GM23248 (cell line): Measurements from ENCODE around the gene TADA3. TPM values are rescaled to one million over a fixed set of nuclear protein-coding genes. Genes with fewer than 3 reads are reported as not detected.

Experiments
- DNase-seq: peaks from one replicate; pipeline ENCODE4 v3.0.0-alpha.2; 2015
- H2AFZ ChIP-seq: fragments of 200-600 bp; sonication (generic); 2 replicates; pipeline ENCODE4 v1.6.1; 2016; ENCODE audit warnings: antibody characterized with exemption
- H3F3A ChIP-seq: fragments of 200-600 bp; sonication (generic); 2 replicates; pipeline ENCODE4 v1.6.1; 2016; ENCODE audit warnings: mild to moderate bottlenecking, antibody characterized with exemption, mixed run types; ENCODE audit not compliant: insufficient read depth
- H3K27ac ChIP-seq: fragments of 200-600 bp; sonication (generic); 2 replicates; pipeline ENCODE4 v1.5.1; 2016; ENCODE audit warnings: mild to moderate bottlenecking
- H3K27me3 ChIP-seq: fragments of 200-600 bp; sonication (generic); replicated peaks from 2 replicates; pipeline ENCODE4 v1.6.1; 2016; ENCODE audit warnings: mild to moderate bottlenecking; ENCODE audit not compliant: insufficient read depth
- H3K36me3 ChIP-seq: fragments of 200-600 bp; sonication (generic); 2 replicates; pipeline ENCODE4 v1.6.1; 2016; ENCODE audit warnings: low read depth, mild to moderate bottlenecking
- H3K4me1 ChIP-seq: fragments of 200-600 bp; sonication (generic); 2 replicates; pipeline ENCODE4 v1.6.1; 2016; ENCODE audit warnings: mild to moderate bottlenecking; ENCODE audit not compliant: insufficient read depth
- H3K4me2 ChIP-seq: fragments of 200-600 bp; sonication (generic); one replicate; pipeline ENCODE4 v1.6.1; 2016; ENCODE audit warnings: mild to moderate bottlenecking; ENCODE audit not compliant: unreplicated experiment
- H3K4me3 ChIP-seq: fragments of 200-600 bp; sonication (generic); 2 replicates; pipeline ENCODE4 v1.5.1; 2016; ENCODE audit warnings: mild to moderate bottlenecking
- H3K79me2 ChIP-seq: fragments of 200-600 bp; sonication (generic); 2 replicates; pipeline ENCODE4 v1.6.1; 2016; ENCODE audit warnings: mild to moderate bottlenecking; ENCODE audit not compliant: insufficient read depth
- H3K9ac ChIP-seq: fragments of 200-600 bp; sonication (generic); 2 replicates; pipeline ENCODE4 v1.6.1; 2016; ENCODE audit warnings: mild to moderate bottlenecking
- H3K9me2 ChIP-seq: fragments of 200-600 bp; sonication (generic); 2 replicates; pipeline ENCODE4 v1.6.1; 2016; ENCODE audit warnings: mixed run types, mild to moderate bottlenecking, moderate library complexity; ENCODE audit not compliant: insufficient read depth
- H3K9me3 ChIP-seq: fragments of 200-600 bp; sonication (generic); one replicate; pipeline ENCODE4 v1.6.1; 2017; ENCODE audit warnings: low read depth
- H4K20me1 ChIP-seq: fragments of 200-600 bp; sonication (generic); 2 replicates; pipeline ENCODE4 v1.6.0; 2016; ENCODE audit not compliant: insufficient read depth
- EZH2 ChIP-seq: fragments of 200-600 bp; sonication (generic); IDR thresholded peaks from 2 replicates; pipeline ENCODE4 v1.6.1; 2018; ENCODE audit warnings: antibody characterized with exemption, mild to moderate bottlenecking; ENCODE audit not compliant: insufficient read depth, poor library complexity, severe bottlenecking
- EZH2phosphoT487 ChIP-seq: fragments of 200-600 bp; sonication (generic); IDR thresholded peaks from 2 replicates; pipeline ENCODE4 v1.6.1; 2018; ENCODE audit warnings: antibody characterized with exemption, moderate library complexity, mild to moderate bottlenecking, low read depth; ENCODE audit not compliant: insufficient read depth
- WGBS, 2 experiments: methylation state at CpG; one replicate each; pipeline ENCODE4 v1.1.6; 2015 to 2017; ENCODE audit warnings: low lambda C conversion rate in 2 of 2, low coverage in 1 of 2; ENCODE audit errors: missing lambda C conversion rate in 2 of 2; 5-methylcytosine and 5-hydroxymethylcytosine counted together
- in situ Hi-C: fragments of 300-500 bp; cut with MboI; formaldehyde crosslinking; loops from 2 replicates; pipeline ENCODE4 v1.15.0; 2020
- polyA plus RNA-seq: library from polyadenylated mRNA; unstranded; fragments of >200 nt; fragmentation: Nextera tagmentation; extraction: Ambion mirVana; gene quantifications from 2 replicates; pipeline ENCODE4 v1.2.1, GENCODE V29; 2016
- total RNA-seq: library from RNA; depleted of rRNA; stranded (reverse); fragments of >200 nt; shearing (Covaris generic); gene quantifications from 2 replicates; pipeline ENCODE4 v1.2.3, GENCODE V29; 2014; rRNA removed

The TADA3 gene
- total and polyA plus RNA-seq, 2 experiments from 2014 or later = 85.1 to 135 TPM

- in situ Hi-C loops = no loop called here
- Histone ChIP-seq H3K4me3 (peak overlapping the region; percentile 84), H2AFZ (peak overlapping the region; percentile 82), H3K9me2 (no peaks in the 10 kb centered on the region), H3F3A (peaks cover 9% of the 10 kb centered on the region), H3K36me3 (peaks cover 15% of the 10 kb centered on the region; the same call in 1 of the 2 replicates), H4K20me1 (no peaks in the 10 kb centered on the region; the same call in 1 of the 2 replicates), H3K4me2 (peak overlapping the region; percentile 98), H3K4me1 (peaks cover 17% of the 10 kb centered on the region), H3K9ac (peak overlapping the region; percentile 96), H3K27me3 (no peaks in the 10 kb centered on the region), H3K9me3 (no peaks in the 10 kb centered on the region), H3K79me2 (peaks cover 56% of the 10 kb centered on the region), H3K27ac (peak overlapping the region; percentile 97)
- WGBS, 2 experiments = 2 to 3% methylated on average over 31 to 41 of the region's 41 CpGs
- peak; percentile 63 for DNase-seq
- TF ChIP-seq EZH2phosphoT487 (no peak), EZH2 (no peak)
Measured at GRCh38 chr3:9732080-9732739, 60.1 kb downstream of the TADA3 start.

DNA sequence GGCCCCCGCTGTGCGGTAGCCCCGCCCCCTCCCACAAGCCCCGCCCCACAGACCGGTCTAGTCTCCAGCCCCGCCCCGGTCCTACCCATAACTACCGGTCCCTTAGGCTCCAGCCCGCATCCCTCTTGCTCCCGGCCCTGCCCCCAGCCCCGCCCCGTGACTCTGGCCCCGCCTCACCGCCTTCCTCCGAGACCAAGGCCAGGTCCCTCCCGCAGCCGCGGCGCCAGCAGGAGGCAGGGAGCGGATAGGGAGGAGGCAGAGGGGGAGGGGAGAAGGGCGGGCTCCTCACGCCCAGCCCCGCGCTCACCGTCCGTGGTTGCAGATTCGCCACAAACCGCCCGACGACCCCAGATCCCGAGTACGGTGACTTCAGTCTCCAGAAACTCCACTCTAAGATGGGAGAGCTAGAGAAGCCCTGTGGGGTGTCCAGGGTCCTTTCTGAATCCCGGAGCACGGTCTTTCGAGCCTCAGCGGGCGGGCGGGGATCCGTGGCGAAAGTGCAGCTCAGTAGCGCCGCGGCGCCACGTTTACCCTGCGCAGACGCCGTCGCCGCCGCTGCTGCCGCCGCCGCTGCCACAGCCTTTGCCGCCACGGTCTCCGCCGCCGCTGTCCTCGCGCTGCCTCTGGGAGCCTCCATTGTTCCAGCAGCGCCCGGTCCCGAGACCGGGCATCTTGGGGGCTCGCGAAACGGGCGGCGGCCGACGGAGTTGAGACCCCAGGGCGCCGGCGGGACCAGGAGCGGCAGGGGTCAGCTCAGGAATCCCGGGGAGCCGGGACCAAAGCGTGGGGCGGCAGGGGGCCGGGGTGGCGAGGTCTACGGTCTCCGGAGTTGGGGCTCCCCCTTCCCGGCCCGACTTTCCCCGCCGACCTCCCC lies 60.8 kb downstream of the TADA3 start, which contains the start of gene BRPF1:
TSS of gene BRPF1 (plus strand) at position 530 of the 874 bp plus-strand sequence. CDS start 2,406 bp downstream, outside the sequence.
- Histone ChIP-seq H3K4me2 (peak within 1 kb of the TSS; percentile 98), H3K9ac (peak within 1 kb of the TSS; percentile 96), H4K20me1 (no peaks in the 10 kb centered on the region; the same call in 1 of the 2 replicates), H3K27me3 (no peaks in the 10 kb centered on the region), H3K4me3 (peak within 1 kb of the TSS; percentile 84), H2AFZ (peak within 1 kb of the TSS; percentile 87), H3K79me2 (peaks cover 48% of the 10 kb centered on the region), H3K9me2 (no peaks in the 10 kb centered on the region), H3K9me3 (no peaks in the 10 kb centered on the region), H3K4me1 (peaks cover 17% of the 10 kb centered on the region), H3F3A (peaks cover 9% of the 10 kb centered on the region), H3K27ac (peak within 1 kb of the TSS; percentile 97), H3K36me3 (peaks cover 15% of the 10 kb centered on the region; the same call in 1 of the 2 replicates)
- DNase-seq = peak; percentile 100
- TF ChIP-seq EZH2 (no peak), EZH2phosphoT487 (no peak)
- in situ Hi-C loops = no loop called here
- 1% methylated on average over 60 to 88 of the region's 88 CpGs for WGBS, 2 experiments

DNA sequence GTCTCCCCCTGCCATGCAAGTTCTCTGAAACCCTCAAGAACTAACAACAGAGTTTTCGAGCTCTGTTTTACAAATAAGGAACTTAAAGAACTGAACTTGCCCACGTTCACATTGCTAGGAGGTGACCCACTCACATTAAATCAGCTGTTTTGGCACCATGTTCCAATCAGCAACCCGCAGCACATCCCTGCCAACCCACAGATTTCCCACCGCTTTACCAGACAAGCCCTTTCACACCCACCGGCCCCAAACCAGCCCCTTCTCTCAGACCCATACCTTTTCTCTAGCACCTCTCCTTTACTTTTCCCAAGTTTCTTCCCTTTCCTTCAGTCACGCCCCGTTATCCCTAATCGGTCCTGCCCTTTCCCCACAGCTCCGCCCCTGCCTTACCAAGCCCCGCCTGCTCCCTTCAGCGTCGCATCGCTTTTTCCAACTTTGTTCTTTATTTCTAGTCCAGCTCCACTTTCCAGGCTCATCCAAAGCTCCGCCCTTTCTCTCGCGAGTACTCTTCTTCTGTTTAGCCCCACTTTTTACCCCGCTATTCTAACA lies 61.5 kb downstream of the TADA3 start:
- H3K9ac ChIP-seq = peak overlapping the region; percentile 75
- no peaks in the 10 kb centered on the region for H3K9me2 ChIP-seq
- 0% methylated on average over 17 of the region's 17 CpGs for WGBS, 2 experiments
- H4K20me1 ChIP-seq = no peaks in the 10 kb centered on the region; the same call in 1 of the 2 replicates
- H3K4me2 ChIP-seq = peak overlapping the region; percentile 77
- H2AFZ ChIP-seq = peak overlapping the region; percentile 87
- peaks cover 9% of the 10 kb centered on the region for H3F3A ChIP-seq
- no peaks in the 10 kb centered on the region for H3K27me3 ChIP-seq
- H3K36me3 ChIP-seq = peaks cover 14% of the 10 kb centered on the region; the same call in 1 of the 2 replicates
- H3K4me3 ChIP-seq = peak overlapping the region; percentile 74
- TF ChIP-seq EZH2phosphoT487 (no peak), EZH2 (no peak)
- H3K27ac ChIP-seq = peak overlapping the region; percentile 75
- no peaks in the 10 kb centered on the region for H3K9me3 ChIP-seq
- peaks cover 17% of the 10 kb centered on the region for H3K4me1 ChIP-seq
- in situ Hi-C loops = no loop called here
- DNase-seq = no peak
- peaks cover 41% of the 10 kb centered on the region for H3K79me2 ChIP-seq

Other genes starting within 250 kb of the TADA3 start
- not detected in 2 replicates for gene LHFPL4, start 238.7 kb downstream of the TADA3 start, total RNA-seq
- gene LHFPL4, start 238.7 kb downstream of the TADA3 start, polyA plus RNA-seq = 0.19 and 0.23 TPM in 2 replicates
- gene MTMR14, start 143.0 kb downstream of the TADA3 start, total RNA-seq = 25.7 and 31.0 TPM in 2 replicates
- gene MTMR14, start 143.0 kb downstream of the TADA3 start, polyA plus RNA-seq = 22.9 and 24.0 TPM in 2 replicates
- gene CPNE9, start 88.6 kb downstream of the TADA3 start, total RNA-seq = not detected in 2 replicates
- gene CPNE9, start 88.6 kb downstream of the TADA3 start, polyA plus RNA-seq = not detected in 2 replicates
- gene BRPF1, start 60.7 kb downstream of the TADA3 start, total RNA-seq = 16.3 and 18.3 TPM in 2 replicates
- 7.3 and 10.4 TPM in 2 replicates for gene BRPF1, start 60.7 kb downstream of the TADA3 start, polyA plus RNA-seq
- 18.0 and 36.5 TPM in 2 replicates for gene OGG1, start 42.5 kb downstream of the TADA3 start, total RNA-seq
- gene OGG1, start 42.5 kb downstream of the TADA3 start, polyA plus RNA-seq = 23.0 and 24.6 TPM in 2 replicates
- gene CAMK1, start 22.5 kb downstream of the TADA3 start, total RNA-seq = 26.9 and 30.6 TPM in 2 replicates
- 27.7 and 28.3 TPM in 2 replicates for gene CAMK1, start 22.5 kb downstream of the TADA3 start, polyA plus RNA-seq
- 315 and 325 TPM in 2 replicates for gene ARPC4, start 609 bp upstream of the TADA3 start, total RNA-seq
- 182 and 190 TPM in 2 replicates for gene ARPC4, start 609 bp upstream of the TADA3 start, polyA plus RNA-seq
- gene TTLL3, start 17.8 kb upstream of the TADA3 start, total RNA-seq = 30.3 and 31.1 TPM in 2 replicates
- 20.1 and 26.9 TPM in 2 replicates for gene TTLL3, start 17.8 kb upstream of the TADA3 start, polyA plus RNA-seq
- 32.6 and 39.8 TPM in 2 replicates for gene RPUSD3, start 51.5 kb upstream of the TADA3 start, total RNA-seq
- gene RPUSD3, start 51.5 kb upstream of the TADA3 start, polyA plus RNA-seq = 37.4 and 38.3 TPM in 2 replicates
- gene CIDEC, start 87.8 kb upstream of the TADA3 start, total RNA-seq = not detected in 2 replicates
- gene CIDEC, start 87.8 kb upstream of the TADA3 start, polyA plus RNA-seq = not detected in 2 replicates
- 32.9 and 35.7 TPM in 2 replicates for gene JAGN1, start 98.1 kb upstream of the TADA3 start, total RNA-seq
- gene JAGN1, start 98.1 kb upstream of the TADA3 start, polyA plus RNA-seq = 45.3 and 46.8 TPM in 2 replicates
- 0.51 and 5.5 TPM in 2 replicates for gene IL17RE, start 110.4 kb upstream of the TADA3 start, total RNA-seq
- 0.24 and 0.27 TPM in 2 replicates for gene IL17RE, start 110.4 kb upstream of the TADA3 start, polyA plus RNA-seq
- 41.8 and 49.4 TPM in 2 replicates for gene IL17RC, start 124.6 kb upstream of the TADA3 start, total RNA-seq
- gene IL17RC, start 124.6 kb upstream of the TADA3 start, polyA plus RNA-seq = 20.5 and 25.3 TPM in 2 replicates
- gene CRELD1, start 141.4 kb upstream of the TADA3 start, total RNA-seq = 18.2 and 29.5 TPM in 2 replicates
- gene CRELD1, start 141.4 kb upstream of the TADA3 start, polyA plus RNA-seq = 19.2 and 19.9 TPM in 2 replicates
- 2.9 and 7.5 TPM in 2 replicates for gene PRRT3, start 159.9 kb upstream of the TADA3 start, total RNA-seq
- 4.3 and 4.5 TPM in 2 replicates for gene PRRT3, start 159.9 kb upstream of the TADA3 start, polyA plus RNA-seq
- gene EMC3, start 194.4 kb upstream of the TADA3 start, total RNA-seq = 44.3 and 130 TPM in 2 replicates
- gene EMC3, start 194.4 kb upstream of the TADA3 start, polyA plus RNA-seq = 139 and 154 TPM in 2 replicates
- gene FANCD2, start 234.0 kb upstream of the TADA3 start, total RNA-seq = 6.1 and 7.0 TPM in 2 replicates
- 3.8 and 4.4 TPM in 2 replicates for gene FANCD2, start 234.0 kb upstream of the TADA3 start, polyA plus RNA-seq